IPS-18a (cell line): ENCODE data around the gene NONO.
"Not testable (repeated sequence)": the region's sequence is repeated elsewhere in the genome, so short reads cannot be mapped to it uniquely, and the experiment has no call there.

ENCODE experiments used
- H3K27ac ChIP-seq: one replicate; pipeline ENCODE4 v1.5.1; 2013; ENCODE audit warnings: low read length
- H3K27me3 ChIP-seq: one replicate; pipeline ENCODE4 v1.6.1; 2013; ENCODE audit warnings: mild to moderate bottlenecking, low read length; ENCODE audit not compliant: control insufficient read depth, insufficient read depth
- H3K36me3 ChIP-seq: one replicate; pipeline ENCODE4 v1.6.1; 2013; ENCODE audit warnings: low read depth, low read length; ENCODE audit not compliant: control insufficient read depth
- H3K4me1 ChIP-seq: one replicate; pipeline ENCODE4 v1.6.1; 2013; ENCODE audit warnings: low read depth, low read length; ENCODE audit not compliant: control insufficient read depth
- H3K4me3 ChIP-seq: one replicate; pipeline ENCODE4 v1.5.1; 2013; ENCODE audit warnings: low read length
- H3K9ac ChIP-seq: one replicate; pipeline ENCODE4 v1.6.1; 2013; ENCODE audit warnings: mild to moderate bottlenecking, low read length, moderate library complexity
- H3K9me3 ChIP-seq: one replicate; pipeline ENCODE4 v1.6.1; 2013; ENCODE audit warnings: low read depth, low read length; ENCODE audit not compliant: control insufficient read depth

NONO gene

DNA sequence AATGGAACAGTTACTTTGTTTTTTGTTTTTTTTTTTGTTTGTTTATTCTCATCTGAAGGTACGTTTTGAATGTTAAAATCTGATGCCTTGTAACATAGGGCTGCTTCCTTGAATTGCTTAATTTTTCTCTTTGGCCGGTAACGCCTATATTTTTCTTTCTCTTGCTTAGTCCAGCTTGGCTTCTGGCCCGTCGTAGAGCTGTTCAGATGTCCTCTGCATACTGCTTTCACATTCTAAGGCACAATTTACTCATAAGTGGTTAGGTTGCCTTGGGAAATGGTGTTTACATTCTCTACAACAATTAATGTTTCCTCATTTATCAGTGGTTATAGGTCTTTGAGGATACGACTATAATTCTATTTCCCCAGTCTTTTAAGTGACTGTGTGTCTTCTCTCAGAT lies 7.9 kb downstream of the NONO start:
- Histone ChIP-seq H3K4me1 (no peaks in the 10 kb centered on the region), H3K9ac (no peak overlapping the region), H3K27ac (no peak overlapping the region), H3K9me3 (peaks cover 2% of the 10 kb centered on the region), H3K27me3 (no peaks in the 10 kb centered on the region), H3K36me3 (peaks cover 65% of the 10 kb centered on the region), H3K4me3 (no peak overlapping the region)

GRCh38 chrX:71292669-71293365 lies 9.4 kb downstream of the NONO start:
- Histone ChIP-seq H3K27me3 (no peaks in the 10 kb centered on the region), H3K4me3 (no peak overlapping the region), H3K9ac (no peak overlapping the region), H3K4me1 (no peaks in the 10 kb centered on the region), H3K27ac (no peak overlapping the region), H3K36me3 (peaks cover 74% of the 10 kb centered on the region), H3K9me3 (peaks cover 9% of the 10 kb centered on the region)

DNA sequence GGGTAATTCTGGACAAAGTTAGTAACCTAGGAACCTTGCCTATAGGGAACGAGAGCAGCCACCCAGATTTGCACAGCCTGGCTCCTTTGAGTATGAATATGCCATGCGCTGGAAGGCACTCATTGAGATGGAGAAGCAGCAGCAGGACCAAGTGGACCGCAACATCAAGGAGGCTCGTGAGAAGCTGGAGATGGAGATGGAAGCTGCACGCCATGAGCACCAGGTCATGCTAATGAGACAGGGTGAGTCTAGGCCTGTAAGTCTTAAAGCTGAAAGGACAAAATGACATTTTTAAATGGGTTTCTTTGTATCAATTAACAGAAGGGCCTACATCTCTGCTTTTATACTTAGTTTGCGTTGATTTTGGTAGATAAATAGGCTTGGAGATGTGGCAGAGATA lies 13.4 kb downstream of the NONO start:
- Histone ChIP-seq H3K4me3 (no peak overlapping the region), H3K36me3 (peaks cover 83% of the 10 kb centered on the region), H3K27ac (no peak overlapping the region), H3K4me1 (no peaks in the 10 kb centered on the region), H3K9ac (no peak overlapping the region), H3K27me3 (no peaks in the 10 kb centered on the region), H3K9me3 (peaks cover 17% of the 10 kb centered on the region)

- H3K27me3 ChIP-seq = no peaks in the 10 kb centered on the region
- H3K36me3 ChIP-seq = peaks cover 70% of the 10 kb centered on the region
- H3K9me3 ChIP-seq = peaks cover 24% of the 10 kb centered on the region
- no peaks in the 10 kb centered on the region for H3K4me1 ChIP-seq
- H3K27ac ChIP-seq = no peak overlapping the region
- H3K4me3 ChIP-seq = no peak overlapping the region
- no peak overlapping the region for H3K9ac ChIP-seq
Measured at GRCh38 chrX:71298119-71298518, 14.7 kb downstream of the NONO start.

DNA sequence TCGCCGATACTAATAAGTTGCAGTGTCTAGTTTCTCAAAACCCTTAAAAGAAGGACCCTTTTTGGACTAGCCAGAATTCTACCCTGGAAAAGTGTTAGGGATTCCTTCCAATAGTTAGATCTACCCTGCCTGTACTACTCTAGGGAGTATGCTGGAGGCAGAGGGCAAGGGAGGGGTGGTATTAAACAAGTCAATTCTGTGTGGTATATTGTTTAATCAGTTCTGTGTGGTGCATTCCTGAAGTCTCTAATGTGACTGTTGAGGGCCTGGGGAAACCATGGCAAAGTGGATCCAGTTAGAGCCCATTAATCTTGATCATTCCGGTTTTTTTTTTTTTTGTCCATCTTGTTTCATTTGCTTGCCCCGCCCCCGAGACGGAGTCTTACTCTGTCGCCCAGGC lies 16.6 kb downstream of the NONO start:
- not testable (repeated sequence) for H3K4me1 ChIP-seq, H3K9ac ChIP-seq, H3K27ac ChIP-seq, H3K4me3 ChIP-seq, H3K27me3 ChIP-seq
- Histone ChIP-seq H3K36me3 (peaks cover 62% of the 10 kb centered on the region), H3K9me3 (peaks cover 24% of the 10 kb centered on the region)

DNA sequence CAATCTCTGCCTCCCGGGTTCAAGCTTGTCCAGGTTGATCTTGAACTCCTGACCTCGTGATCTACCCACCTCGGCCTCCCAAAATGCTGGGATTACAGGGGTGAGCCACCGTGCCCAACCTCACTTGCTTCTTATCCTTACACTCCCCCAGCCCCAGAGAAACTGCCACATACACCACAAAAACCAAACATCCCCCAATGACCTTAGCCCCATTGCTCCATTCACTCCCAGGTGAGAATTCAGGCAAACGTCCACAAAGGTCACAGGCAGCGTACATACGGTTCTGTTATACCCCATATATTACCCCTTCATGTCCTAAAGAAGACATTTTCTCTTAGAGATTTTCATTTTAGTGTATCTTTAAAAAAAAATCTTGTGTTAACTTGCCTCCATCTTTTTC lies 17.1 kb downstream of the NONO start:
- H3K36me3 ChIP-seq = peaks cover 61% of the 10 kb centered on the region
- H3K27ac ChIP-seq = not testable (repeated sequence)

DNA sequence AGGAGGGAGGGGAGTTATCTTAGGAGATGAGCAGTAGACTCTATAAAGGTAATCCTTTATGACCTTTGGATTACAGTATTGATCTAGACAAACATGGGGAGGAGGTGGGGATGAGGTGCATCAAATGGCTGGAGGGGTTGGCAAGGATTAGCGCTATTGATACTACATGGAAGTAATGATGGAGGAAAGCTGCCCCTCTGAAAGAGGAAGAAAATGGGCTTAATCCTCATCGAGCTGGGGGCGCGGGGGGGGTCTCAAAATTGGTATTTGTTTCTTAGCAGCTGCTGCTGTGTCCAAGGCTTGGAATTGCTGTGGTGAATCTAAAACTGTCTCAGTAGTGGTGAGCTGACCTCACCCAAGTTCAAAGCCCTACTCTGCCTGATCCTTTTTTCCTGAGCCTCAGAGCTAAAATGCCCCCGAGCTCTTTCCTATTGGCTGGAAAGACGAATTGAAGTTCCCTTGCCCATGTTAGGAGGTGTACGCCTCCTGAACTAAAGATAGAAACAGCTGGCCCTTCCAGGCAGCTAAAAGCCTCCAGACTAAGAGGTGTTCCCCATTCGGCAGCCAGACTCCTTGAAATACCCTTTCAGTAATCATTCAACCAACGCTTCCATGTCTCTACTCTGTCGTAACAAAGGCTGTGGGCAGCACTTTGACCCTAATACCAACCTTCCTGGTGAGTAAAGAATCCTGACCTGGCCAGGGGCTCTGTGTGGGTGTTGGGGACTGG lies 17.9 kb downstream of the NONO start, which contains the start of gene ITGB1BP2:
TSS of gene ITGB1BP2 (plus strand) at position 556 of the 730 bp plus-strand sequence. CDS start at position 613, 57 bp downstream.
- Histone ChIP-seq H3K9ac (no peak within 1 kb of the TSS), H3K36me3 (peaks cover 52% of the 10 kb centered on the region), H3K4me1 (no peaks in the 10 kb centered on the region), H3K4me3 (no peak within 1 kb of the TSS), H3K9me3 (peaks cover 22% of the 10 kb centered on the region), H3K27me3 (no peaks in the 10 kb centered on the region), H3K27ac (no peak within 1 kb of the TSS)

More for the DNA sequence above, 17.1 kb downstream of the NONO start:
- peaks cover 24% of the 10 kb centered on the region for H3K9me3 ChIP-seq
- H3K27me3 ChIP-seq, H3K9ac ChIP-seq, H3K4me1 ChIP-seq, H3K4me3 ChIP-seq: not testable (repeated sequence)

DNA sequence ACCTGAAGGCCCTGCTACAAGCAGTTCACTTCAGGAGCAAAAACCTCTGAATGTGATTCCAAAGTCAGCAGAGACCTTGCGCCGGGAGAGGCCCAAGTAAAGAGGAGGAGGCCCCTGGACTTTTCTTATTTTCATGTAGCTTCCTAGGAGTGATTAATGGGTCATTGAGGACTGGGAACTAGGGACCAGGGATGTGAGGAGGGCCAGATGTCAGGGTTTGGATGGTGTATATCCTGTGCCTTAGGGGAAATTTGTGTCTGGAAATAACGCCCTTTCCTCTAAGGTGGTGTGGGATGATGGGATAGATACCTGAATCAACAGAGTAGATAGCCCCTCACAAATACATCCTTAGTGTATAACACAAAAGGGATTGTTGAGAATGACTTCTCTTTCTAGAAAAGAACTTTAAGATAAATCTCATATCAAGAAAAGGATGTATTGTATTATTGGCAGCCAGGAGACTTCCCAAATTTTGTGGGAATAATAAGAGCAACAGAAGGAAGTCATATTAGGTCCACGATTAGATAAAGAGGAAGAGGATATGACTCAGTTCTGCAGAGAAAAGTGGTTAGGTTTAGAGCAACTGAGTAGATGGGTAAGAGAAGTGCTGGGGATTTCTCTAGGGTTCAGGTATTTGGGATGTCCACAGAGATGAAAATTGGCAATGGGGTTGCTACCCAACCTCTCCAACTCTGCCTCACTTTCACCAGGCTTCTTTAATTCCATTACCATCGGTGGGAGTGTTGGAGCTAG lies 19.2 kb downstream of the NONO start:
- H3K27ac ChIP-seq = no peak overlapping the region
- H3K36me3 ChIP-seq = peaks cover 39% of the 10 kb centered on the region

GRCh38 chrX:71304561-71304960 lies 21.1 kb downstream of the NONO start:
- peaks cover 10% of the 10 kb centered on the region for H3K9me3 ChIP-seq
- H3K27me3 ChIP-seq = no peaks in the 10 kb centered on the region
- no peak overlapping the region for H3K27ac ChIP-seq
- no peaks in the 10 kb centered on the region for H3K4me1 ChIP-seq
- peaks cover 22% of the 10 kb centered on the region for H3K36me3 ChIP-seq
- no peak overlapping the region for H3K9ac ChIP-seq
- H3K4me3 ChIP-seq = no peak overlapping the region

More for the DNA sequence above, 19.2 kb downstream of the NONO start:
- Histone ChIP-seq H3K27me3 (no peaks in the 10 kb centered on the region), H3K4me3 (no peak overlapping the region), H3K4me1 (no peaks in the 10 kb centered on the region), H3K9ac (no peak overlapping the region), H3K9me3 (peaks cover 15% of the 10 kb centered on the region)

DNA sequence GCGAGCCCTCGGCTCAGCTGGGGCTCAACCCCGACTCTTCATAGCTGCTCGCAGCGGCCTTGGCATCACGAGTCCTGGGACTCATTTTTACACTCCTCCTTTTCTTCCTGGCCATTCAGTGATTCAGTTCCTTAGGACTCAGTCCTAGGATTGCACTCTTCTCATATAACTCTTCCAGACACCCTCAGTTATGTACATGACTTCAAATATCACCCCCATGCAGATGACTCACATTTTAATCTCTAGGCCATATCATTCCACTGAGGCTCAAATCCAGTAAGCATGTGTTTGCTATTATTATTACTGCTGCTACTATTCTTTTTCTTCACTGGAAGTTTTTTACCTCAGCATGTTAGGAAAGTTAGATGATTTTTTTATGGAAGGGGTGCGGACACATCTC lies 32.5 kb downstream of the NONO start:
- Histone ChIP-seq H3K4me1 (no peaks in the 10 kb centered on the region), H3K36me3 (peaks cover 6% of the 10 kb centered on the region), H3K9me3 (no peaks in the 10 kb centered on the region), H3K9ac (no peak overlapping the region), H3K27me3 (no peaks in the 10 kb centered on the region), H3K27ac (no peak overlapping the region), H3K4me3 (no peak overlapping the region)

DNA sequence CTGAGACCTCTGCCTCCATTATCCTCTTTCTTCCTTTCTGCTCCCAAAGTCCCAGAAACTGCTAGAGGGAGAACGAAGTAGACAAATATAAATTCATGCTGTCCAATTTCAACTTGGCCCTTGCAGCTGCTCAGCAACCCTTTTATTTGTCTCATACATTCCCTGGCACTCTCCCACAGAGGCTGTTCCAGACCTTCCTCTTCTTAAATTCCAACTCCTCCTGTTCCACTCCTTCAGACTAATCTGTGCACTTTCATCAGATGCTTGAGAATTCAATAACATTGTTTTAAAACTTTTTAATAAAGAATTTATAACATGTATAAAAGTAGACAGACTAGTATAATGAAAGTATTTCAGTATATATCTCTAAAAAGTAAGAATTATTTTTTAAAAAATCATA lies 33.5 kb downstream of the NONO start:
- not testable (repeated sequence) for H3K36me3 ChIP-seq, H3K9ac ChIP-seq, H3K4me3 ChIP-seq, H3K27me3 ChIP-seq, H3K4me1 ChIP-seq, H3K27ac ChIP-seq, H3K9me3 ChIP-seq
